OCI-LY7 (cell line): ENCODE data around the gene ANKS1A.
"Not testable (repeated sequence)": the region's sequence is repeated elsewhere in the genome, so short reads cannot be mapped to it uniquely, and the experiment has no call there.

Experiments used
- EZH2phosphoT487 ChIP-seq: fragments of 200-600 bp; sonication (generic); IDR thresholded peaks from 2 replicates; pipeline ENCODE4 v1.6.1; 2018; ENCODE audit warnings: low read depth, borderline replicate concordance, mild to moderate bottlenecking, mixed run types, antibody characterized with exemption, low read length, moderate library complexity, mixed read lengths
- TF ChIP-seq, protein P1 (sequence below): fragments of 200-600 bp; sonication (generic); conservative IDR thresholded peaks from 2 replicates; pipeline ENCODE4 v1.5.1; 2014; ENCODE audit warnings: mild to moderate bottlenecking, antibody characterized with exemption, low read length, moderate library complexity, mixed read lengths

DNA sequence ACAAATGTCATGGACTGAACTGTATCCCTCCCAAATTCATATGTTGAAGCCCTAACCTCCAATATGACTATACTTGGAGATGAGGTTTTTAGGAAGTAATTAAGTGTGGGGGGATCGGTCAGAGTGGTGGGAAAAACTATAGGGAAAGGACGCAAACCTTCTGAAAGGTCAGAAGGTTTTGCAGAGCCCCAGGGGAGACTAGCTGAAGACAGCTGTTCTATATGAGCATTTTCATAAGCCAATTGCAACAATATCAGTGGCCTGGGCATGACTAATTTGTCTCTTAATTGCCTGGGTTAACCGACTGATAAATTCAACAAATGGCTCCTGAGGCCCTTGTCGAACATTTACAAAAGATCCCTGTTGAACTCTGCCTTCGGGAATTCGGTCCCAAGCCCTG is 217.0 kb downstream of the ANKS1A start:
- TF ChIP-seq, protein P1, sequence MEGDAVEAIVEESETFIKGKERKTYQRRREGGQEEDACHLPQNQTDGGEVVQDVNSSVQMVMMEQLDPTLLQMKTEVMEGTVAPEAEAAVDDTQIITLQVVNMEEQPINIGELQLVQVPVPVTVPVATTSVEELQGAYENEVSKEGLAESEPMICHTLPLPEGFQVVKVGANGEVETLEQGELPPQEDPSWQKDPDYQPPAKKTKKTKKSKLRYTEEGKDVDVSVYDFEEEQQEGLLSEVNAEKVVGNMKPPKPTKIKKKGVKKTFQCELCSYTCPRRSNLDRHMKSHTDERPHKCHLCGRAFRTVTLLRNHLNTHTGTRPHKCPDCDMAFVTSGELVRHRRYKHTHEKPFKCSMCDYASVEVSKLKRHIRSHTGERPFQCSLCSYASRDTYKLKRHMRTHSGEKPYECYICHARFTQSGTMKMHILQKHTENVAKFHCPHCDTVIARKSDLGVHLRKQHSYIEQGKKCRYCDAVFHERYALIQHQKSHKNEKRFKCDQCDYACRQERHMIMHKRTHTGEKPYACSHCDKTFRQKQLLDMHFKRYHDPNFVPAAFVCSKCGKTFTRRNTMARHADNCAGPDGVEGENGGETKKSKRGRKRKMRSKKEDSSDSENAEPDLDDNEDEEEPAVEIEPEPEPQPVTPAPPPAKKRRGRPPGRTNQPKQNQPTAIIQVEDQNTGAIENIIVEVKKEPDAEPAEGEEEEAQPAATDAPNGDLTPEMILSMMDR, result not testable (repeated sequence)
- not testable (repeated sequence) for TF ChIP-seq EZH2phosphoT487
